Thyroid gland (tissue), 4 donors: ENCODE results near the gene OAS1. TPM values are rescaled to one million over a fixed set of nuclear protein-coding genes. Genes with fewer than 3 reads are reported as not detected.

Experiments
- DNase-seq, 2 donors: peaks; one replicate each; pipeline ENCODE4 v3.0.0-alpha.2; 2019
- H3K27ac ChIP-seq, 3 donors: fragments of 200-600 bp; sonication (generic); 1 replicate in 2 of 3; 2 replicates in 1 of 3; pipeline ENCODE4 v1.5.1; 2016 to 2019; ENCODE audit warnings: mild to moderate bottlenecking in 1 of 3, moderate library complexity in 1 of 3
- H3K27me3 ChIP-seq: fragments of 200-600 bp; sonication (generic); one replicate; pipeline ENCODE4 v1.5.1; 2019
- H3K36me3 ChIP-seq, 2 donors: fragments of 200-600 bp; sonication (generic); one replicate each; pipeline ENCODE4 v1.5.1; 2016 to 2019
- H3K4me1 ChIP-seq, 2 donors: fragments of 200-600 bp; sonication (generic); one replicate each; pipeline ENCODE4 v1.5.1; 2017 to 2019
- H3K4me3 ChIP-seq, 3 donors: fragments of 200-600 bp; sonication (generic); replicated peaks in 1 of 3; 1 replicate in 2 of 3; 2 replicates in 1 of 3; pipeline ENCODE4 v1.5.1; 2016; ENCODE audit warnings: mild to moderate bottlenecking in 1 of 3
- H3K9me3 ChIP-seq: fragments of 200-600 bp; sonication (generic); one replicate; pipeline ENCODE4 v1.5.1; 2017
- POLR2A ChIP-seq, 2 donors: fragments of 450-650 bp; IDR thresholded peaks; one replicate each; pipeline ENCODE4 v1.6.1; 2017; ENCODE audit warnings: antibody characterized with exemption in 2 of 2, mild to moderate bottlenecking in 2 of 2, moderate library complexity in 1 of 2
- WGBS, 2 donors: methylation state at CpG; one replicate each; pipeline ENCODE4 v1.1.5; 2017; 5-methylcytosine and 5-hydroxymethylcytosine counted together
- intact Hi-C: fragments of 100-400 bp; cut with DNase I; formaldehyde crosslinking; loops from one replicate; pipeline ENCODE4 v1.15.1; 2023
- total RNA-seq, 4 donors: library from RNA; depleted of rRNA; stranded (reverse); fragments of >200 nt; gene quantifications; one replicate each; pipeline ENCODE4 v1.2.3, GENCODE V29; 2016
- TF ChIP-seq, protein P1 (sequence below), 6 experiments: fragments of 200-600 bp in 3 of 6; fragments of 450-650 bp in 3 of 6; sonication (generic) in 3 of 6; IDR thresholded peaks; one replicate each; pipeline ENCODE4 v1.5.1; 2016 to 2019; ENCODE audit warnings: antibody characterized with exemption in 6 of 6, mild to moderate bottlenecking in 2 of 6, inconsistent platforms in 1 of 6, moderate library complexity in 1 of 6

Gene OAS1
- 1 to 10 TPM; 5.5 to 9.2 (median 7.0) TPM for total RNA-seq

DNA sequence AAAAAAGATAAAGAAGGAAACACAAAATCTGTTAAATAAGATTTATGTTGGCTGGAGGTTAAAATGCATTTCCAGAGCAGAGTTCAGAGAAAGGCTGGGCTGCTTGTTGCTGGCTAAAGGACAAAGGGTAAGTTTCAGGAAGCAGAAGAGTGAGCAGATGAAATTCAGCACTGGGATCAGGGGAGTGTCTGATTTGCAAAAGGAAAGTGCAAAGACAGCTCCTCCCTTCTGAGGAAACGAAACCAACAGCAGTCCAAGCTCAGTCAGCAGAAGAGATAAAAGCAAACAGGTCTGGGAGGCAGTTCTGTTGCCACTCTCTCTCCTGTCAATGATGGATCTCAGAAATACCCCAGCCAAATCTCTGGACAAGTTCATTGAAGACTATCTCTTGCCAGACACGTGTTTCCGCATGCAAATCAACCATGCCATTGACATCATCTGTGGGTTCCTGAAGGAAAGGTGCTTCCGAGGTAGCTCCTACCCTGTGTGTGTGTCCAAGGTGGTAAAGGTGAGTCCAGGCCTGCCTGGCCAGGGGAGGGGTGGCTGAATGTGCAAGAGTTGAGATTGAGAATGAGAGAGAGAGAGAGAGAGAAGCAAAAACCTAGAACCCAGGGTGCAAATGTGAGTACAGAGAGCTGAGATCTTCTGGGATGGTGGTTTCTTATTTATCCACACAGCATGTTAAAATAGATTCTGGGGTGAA, at the start of gene OAS1:
TSS of gene OAS1 (plus strand) at position 251 of the 703 bp plus-strand sequence. CDS start at position 329, 78 bp downstream.
- Histone ChIP-seq H3K9me3 (no peaks in the 10 kb centered on the region), H3K4me1 (peaks cover 0 to 33% of the 10 kb centered on the region in 2 donors), H3K4me3 (peak within 1 kb of the TSS in 2 of 3 donors; percentile 14 to 26), H3K27me3 (no peaks in the 10 kb centered on the region), H3K36me3 (peaks cover 0 to 2% of the 10 kb centered on the region in 2 donors), H3K27ac (peak within 1 kb of the TSS; percentile 41 to 47 (median 47))
- intact Hi-C loops = no loop called here
- peak; percentile 20 to 29 for DNase-seq
- 17 to 20% methylated on average over 4 of the region's 4 CpGs for WGBS, 2 donors
- TF ChIP-seq, protein P1, sequence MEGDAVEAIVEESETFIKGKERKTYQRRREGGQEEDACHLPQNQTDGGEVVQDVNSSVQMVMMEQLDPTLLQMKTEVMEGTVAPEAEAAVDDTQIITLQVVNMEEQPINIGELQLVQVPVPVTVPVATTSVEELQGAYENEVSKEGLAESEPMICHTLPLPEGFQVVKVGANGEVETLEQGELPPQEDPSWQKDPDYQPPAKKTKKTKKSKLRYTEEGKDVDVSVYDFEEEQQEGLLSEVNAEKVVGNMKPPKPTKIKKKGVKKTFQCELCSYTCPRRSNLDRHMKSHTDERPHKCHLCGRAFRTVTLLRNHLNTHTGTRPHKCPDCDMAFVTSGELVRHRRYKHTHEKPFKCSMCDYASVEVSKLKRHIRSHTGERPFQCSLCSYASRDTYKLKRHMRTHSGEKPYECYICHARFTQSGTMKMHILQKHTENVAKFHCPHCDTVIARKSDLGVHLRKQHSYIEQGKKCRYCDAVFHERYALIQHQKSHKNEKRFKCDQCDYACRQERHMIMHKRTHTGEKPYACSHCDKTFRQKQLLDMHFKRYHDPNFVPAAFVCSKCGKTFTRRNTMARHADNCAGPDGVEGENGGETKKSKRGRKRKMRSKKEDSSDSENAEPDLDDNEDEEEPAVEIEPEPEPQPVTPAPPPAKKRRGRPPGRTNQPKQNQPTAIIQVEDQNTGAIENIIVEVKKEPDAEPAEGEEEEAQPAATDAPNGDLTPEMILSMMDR (IDR thresholded peaks at IDR 0.05) = no peak
- peak in 1 of 2 donors; percentile 30 for TF ChIP-seq POLR2A (IDR thresholded peaks at IDR 0.05)

DNA sequence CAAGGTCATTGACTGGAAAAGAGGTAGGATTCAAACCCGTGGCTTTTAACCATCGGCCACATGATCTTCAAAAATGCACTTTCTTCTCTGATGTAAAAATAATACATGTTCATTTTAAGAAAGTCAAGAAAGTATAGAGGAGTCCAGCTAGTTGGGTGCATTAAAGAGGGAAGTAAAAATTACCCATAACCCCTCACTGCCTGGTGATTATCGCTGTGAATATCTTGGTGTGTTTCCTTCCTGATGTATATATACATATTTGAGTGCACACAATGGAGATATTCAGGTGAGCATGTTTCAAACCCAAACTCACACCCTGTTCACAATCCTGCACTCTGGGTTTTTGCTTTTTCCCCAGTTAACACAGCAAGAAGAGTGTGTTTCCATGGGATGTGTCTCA, 47.5 kb upstream of the OAS1 start:
- no peaks in the 10 kb centered on the region for H3K9me3 ChIP-seq
- WGBS, 2 donors = 34 to 46% methylated on average over 3 of the region's 3 CpGs
- no peak for DNase-seq
- H3K27me3 ChIP-seq = no peaks in the 10 kb centered on the region
- intact Hi-C loops = no loop called here
- H3K27ac ChIP-seq = no peak overlapping the region
- no peak for TF ChIP-seq POLR2A (IDR thresholded peaks at IDR 0.05)
- TF ChIP-seq, protein P1 (IDR thresholded peaks at IDR 0.05) = no peak
- no peaks in the 10 kb centered on the region for H3K4me1 ChIP-seq
- no peaks in the 10 kb centered on the region for H3K36me3 ChIP-seq
- no peak overlapping the region for H3K4me3 ChIP-seq

DNA sequence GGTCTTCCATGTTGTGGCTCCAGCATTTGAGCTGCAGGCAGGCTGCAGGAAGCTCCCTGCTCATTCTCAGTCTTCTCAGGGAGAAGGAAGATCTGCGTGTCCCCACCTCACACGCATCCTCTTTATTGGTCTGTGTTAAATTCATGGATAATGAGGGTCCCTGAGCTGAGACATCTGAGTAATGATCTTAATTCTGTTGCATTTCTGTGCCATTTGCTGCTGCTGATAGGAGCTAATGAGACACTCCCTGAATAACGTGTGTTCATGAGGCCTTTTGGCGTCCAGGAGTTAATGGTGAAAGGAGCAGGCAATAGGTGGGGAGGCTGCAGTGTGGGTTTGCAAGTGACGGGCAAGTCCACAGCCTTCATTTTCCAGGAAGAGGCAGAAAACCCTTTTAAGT, 46.6 kb upstream of the OAS1 start:
- DNase-seq = no peak
- Histone ChIP-seq H3K4me3 (no peak overlapping the region), H3K9me3 (no peaks in the 10 kb centered on the region), H3K36me3 (no peaks in the 10 kb centered on the region), H3K4me1 (no peaks in the 10 kb centered on the region), H3K27me3 (no peaks in the 10 kb centered on the region), H3K27ac (no peak overlapping the region)
- 65 to 77% methylated on average over 5 of the region's 5 CpGs for WGBS, 2 donors
- TF ChIP-seq, protein P1 (IDR thresholded peaks at IDR 0.05) = no peak
- no peak for TF ChIP-seq POLR2A (IDR thresholded peaks at IDR 0.05)
- intact Hi-C loops = no loop called here

DNA sequence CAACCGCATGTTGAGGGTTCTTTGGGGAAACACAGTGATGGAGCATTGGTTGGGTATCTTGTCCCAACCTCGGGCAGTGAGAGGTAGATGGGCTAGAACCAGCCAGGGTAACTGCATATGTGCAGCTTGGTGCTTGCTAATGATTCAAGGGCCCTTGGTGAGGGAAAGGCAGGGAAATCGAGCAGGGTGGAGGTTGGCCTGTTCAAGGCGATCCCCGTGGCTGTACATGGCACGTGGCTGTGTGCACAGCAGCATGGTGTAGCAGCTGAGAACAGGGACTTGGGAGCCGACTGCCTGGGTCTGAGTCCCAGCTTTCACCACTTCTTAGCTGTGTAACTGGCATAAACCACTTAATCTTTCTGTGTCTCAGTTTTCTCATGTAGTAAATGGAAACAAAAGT, 45.5 kb upstream of the OAS1 start:
- Histone ChIP-seq H3K27me3 (no peaks in the 10 kb centered on the region), H3K4me3 (no peak overlapping the region), H3K36me3 (no peaks in the 10 kb centered on the region), H3K4me1 (no peaks in the 10 kb centered on the region), H3K9me3 (no peaks in the 10 kb centered on the region), H3K27ac (no peak overlapping the region)
- 82 to 88% methylated on average over 7 of the region's 7 CpGs for WGBS, 2 donors
- DNase-seq = no peak
- no peak for TF ChIP-seq POLR2A (IDR thresholded peaks at IDR 0.05)
- TF ChIP-seq, protein P1 (IDR thresholded peaks at IDR 0.05) = no peak
- intact Hi-C loops = no loop called here

DNA sequence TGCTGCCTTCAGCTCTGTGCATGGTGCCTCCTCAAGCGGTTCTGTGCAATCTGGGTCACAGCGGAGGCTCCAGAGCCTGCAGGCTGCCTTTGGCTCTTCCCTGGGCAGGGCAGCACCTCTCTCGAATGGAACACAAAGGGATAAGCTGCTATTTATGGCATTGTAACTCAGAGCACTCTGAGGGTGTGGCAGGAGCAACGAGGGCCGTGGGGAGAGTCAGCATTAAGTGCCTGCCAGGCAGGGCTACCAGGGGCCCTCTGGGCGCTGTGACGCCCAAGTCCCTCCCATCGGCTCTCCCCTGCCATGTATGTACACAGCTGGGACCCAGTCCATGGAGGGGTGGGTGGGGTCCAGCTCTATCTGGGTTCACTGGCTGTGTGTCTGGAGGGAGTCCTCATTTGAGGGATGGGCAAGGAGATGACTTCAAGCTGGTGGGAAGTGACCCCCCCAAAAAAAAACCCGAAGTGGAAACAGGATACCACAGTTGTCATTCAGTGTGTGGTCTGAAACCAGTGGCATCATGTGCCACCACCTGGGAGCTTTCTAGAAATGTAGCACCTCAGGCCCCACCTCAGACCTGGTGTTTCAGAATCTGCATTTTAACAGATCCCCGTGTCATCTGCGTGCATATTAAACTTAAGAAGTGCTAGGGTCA, 44.0 kb upstream of the OAS1 start:
- no peak for DNase-seq
- Histone ChIP-seq H3K4me3 (no peak overlapping the region), H3K4me1 (no peaks in the 10 kb centered on the region), H3K27ac (no peak overlapping the region), H3K9me3 (no peaks in the 10 kb centered on the region), H3K27me3 (no peaks in the 10 kb centered on the region), H3K36me3 (no peaks in the 10 kb centered on the region)
- TF ChIP-seq, protein P1 (IDR thresholded peaks at IDR 0.05) = no peak
- intact Hi-C loops = no loop called here
- WGBS, 2 donors = 62 to 69% methylated on average over 11 of the region's 11 CpGs
